ENCODE data around the gene SH3BP4. TPM values are rescaled to one million over a fixed set of nuclear protein-coding genes. Genes with fewer than 3 reads are reported as not detected.
A peak's percentile ranks its signal among the peaks of the same experiment; 100 is the strongest.

Gene SH3BP4
- total and polyA plus RNA-seq, 2 of the 13 experiments (the other 11 are each of a cell fraction or from before 2014, with no cell fraction given): 34.6 to 99.1 TPM

DNA sequence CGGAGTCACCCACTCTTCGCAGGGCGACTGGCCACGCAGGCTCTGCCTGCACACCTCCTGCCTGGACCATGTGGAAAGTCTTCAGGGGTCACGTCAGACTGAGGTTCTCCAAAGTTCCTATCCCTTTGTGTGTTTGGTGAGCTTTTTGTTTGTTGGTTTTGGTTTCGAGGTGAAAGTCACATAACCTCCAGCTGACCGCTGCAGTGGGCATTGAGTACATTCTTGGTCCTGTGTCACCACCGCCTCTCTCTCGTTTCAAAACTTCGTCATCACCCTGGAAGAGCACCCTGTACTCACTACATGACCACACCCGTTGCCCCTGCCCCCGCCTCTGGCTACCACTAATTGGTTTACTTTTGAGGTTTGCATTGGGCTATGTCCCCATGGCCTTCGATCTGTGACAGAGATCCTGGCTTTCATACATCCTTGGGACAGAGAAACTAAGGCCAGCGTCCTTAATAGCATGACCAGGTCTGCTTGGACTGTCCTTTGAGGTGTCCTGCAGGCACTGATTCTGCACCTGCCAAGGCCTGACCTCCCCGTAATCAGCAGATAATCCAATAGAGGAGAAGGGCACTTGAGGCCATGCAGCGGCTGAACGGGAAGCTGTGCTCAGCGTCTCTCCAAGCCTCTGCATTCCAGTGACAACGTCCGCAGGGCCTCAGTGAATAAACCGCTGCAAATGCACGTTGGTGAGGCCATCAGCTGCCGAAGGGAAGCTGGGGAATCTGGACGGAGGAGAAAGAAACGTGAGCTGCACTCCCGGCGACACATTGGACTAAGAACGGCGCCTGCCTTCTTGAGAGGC is 46.8 kb downstream of the SH3BP4 start (continued):
- TF ChIP-seq AHDC1 (CRISPR knock-in tag; IDR thresholded peaks at IDR 0.05; ENCODE audit: borderline replicate concordance) (no peak), THAP7 (CRISPR knock-in tag; IDR thresholded peaks at IDR 0.05) (0 out of 2 replicates have a peak, but pooled peaks have one; percentile 10), ZNF180 (CRISPR knock-in tag; IDR thresholded peaks at IDR 0.05; ENCODE audit: borderline replicate concordance, low read depth) (no peak), YY1 (IDR thresholded peaks at IDR 0.05; ENCODE audit: insufficient read depth, insufficient replicate concordance, low read depth, low read length) (no peak), ZNF12 (CRISPR knock-in tag; IDR thresholded peaks at IDR 0.05) (no peak), ZNF484 (CRISPR knock-in tag; IDR thresholded peaks at IDR 0.05; ENCODE audit: borderline replicate concordance, low read depth) (no peak), ZNF792 (CRISPR knock-in tag; IDR thresholded peaks at IDR 0.05) (0 out of 2 replicates have a peak, but pooled peaks have one; percentile 54), HOXA7 (CRISPR knock-in tag; IDR thresholded peaks at IDR 0.05) (no peak), JDP2 (CRISPR knock-in tag; IDR thresholded peaks at IDR 0.05; ENCODE audit: borderline replicate concordance) (no peak), ZFAT (CRISPR knock-in tag; conservative IDR thresholded peaks at IDR 0.05) (no peak), ZNF614 (CRISPR knock-in tag; IDR thresholded peaks at IDR 0.05; ENCODE audit: borderline replicate concordance) (peak; percentile 43; the same call in 1 of the 2 replicates), ZNF235 (CRISPR knock-in tag; IDR thresholded peaks at IDR 0.05; ENCODE audit: borderline replicate concordance) (no peak), ZNF724P (CRISPR knock-in tag; IDR thresholded peaks at IDR 0.05; ENCODE audit: borderline replicate concordance) (no peak), HNF1B (CRISPR knock-in tag; IDR thresholded peaks at IDR 0.05) (no peak; the same call in 1 of the 2 replicates), NFKB2 (CRISPR knock-in tag; IDR thresholded peaks at IDR 0.05; ENCODE audit: borderline replicate concordance) (no peak), ZNF660 (CRISPR knock-in tag; IDR thresholded peaks at IDR 0.05; ENCODE audit: borderline replicate concordance, low read depth) (no peak), DNMT1 (CRISPR knock-in tag; IDR thresholded peaks at IDR 0.05) (peak; percentile 55; the same call in 1 of the 2 replicates)
- TF ChIP-seq, protein P1, sequence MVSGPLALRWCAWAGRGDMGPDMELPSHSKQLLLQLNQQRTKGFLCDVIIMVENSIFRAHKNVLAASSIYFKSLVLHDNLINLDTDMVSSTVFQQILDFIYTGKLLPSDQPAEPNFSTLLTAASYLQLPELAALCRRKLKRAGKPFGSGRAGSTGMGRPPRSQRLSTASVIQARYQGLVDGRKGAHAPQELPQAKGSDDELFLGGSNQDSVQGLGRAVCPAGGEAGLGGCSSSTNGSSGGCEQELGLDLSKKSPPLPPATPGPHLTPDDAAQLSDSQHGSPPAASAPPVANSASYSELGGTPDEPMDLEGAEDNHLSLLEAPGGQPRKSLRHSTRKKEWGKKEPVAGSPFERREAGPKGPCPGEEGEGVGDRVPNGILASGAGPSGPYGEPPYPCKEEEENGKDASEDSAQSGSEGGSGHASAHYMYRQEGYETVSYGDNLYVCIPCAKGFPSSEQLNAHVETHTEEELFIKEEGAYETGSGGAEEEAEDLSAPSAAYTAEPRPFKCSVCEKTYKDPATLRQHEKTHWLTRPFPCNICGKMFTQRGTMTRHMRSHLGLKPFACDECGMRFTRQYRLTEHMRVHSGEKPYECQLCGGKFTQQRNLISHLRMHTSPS (CRISPR knock-in tag; IDR thresholded peaks at IDR 0.05; ENCODE audit: low read depth): peak; percentile 58; the same call in 1 of the 2 replicates

All from HepG2 (cell line).